HG02840 (cell line): ENCODE data around the gene SHC4.
"Not testable (repeated sequence)": the region's sequence is repeated elsewhere in the genome, so short reads cannot be mapped to it uniquely, and the experiment has no call there.

Experiments used
- ATAC-seq: cut with Tn5 transposase; IDR thresholded peaks from one replicate; pipeline ENCODE4 v1.9.1; 2021; ENCODE audit warnings: mild to moderate bottlenecking, moderate library complexity, moderate number of reproducible peaks; ENCODE audit not compliant: unreplicated experiment, low FRiP score

SHC4 gene

GRCh38 chr15:48925714-48926223, 38.0 kb downstream of the SHC4 start:
- ATAC-seq, result no peak

GRCh38 chr15:48924528-48925393, 39.0 kb downstream of the SHC4 start:
- no peak for ATAC-seq

DNA sequence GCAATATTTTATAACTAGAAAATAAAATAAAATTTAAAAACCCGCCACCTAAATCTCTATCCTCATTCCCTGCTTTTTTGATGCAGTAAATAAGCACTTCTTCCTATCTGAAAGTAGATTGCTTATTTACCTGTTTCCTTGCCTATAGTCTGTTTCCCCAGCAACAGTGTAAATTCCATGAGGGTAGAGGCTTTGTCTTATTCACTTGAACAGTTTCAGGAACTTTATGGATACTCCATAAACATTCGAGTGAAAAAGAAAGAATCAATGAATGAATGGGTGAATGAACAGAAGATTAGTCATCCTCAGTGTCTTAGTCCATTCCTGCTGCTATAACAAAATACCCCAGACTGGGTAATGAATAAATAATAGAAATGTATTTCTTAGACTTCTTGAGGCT, 41.7 kb downstream of the SHC4 start:
- ATAC-seq, result no peak

DNA sequence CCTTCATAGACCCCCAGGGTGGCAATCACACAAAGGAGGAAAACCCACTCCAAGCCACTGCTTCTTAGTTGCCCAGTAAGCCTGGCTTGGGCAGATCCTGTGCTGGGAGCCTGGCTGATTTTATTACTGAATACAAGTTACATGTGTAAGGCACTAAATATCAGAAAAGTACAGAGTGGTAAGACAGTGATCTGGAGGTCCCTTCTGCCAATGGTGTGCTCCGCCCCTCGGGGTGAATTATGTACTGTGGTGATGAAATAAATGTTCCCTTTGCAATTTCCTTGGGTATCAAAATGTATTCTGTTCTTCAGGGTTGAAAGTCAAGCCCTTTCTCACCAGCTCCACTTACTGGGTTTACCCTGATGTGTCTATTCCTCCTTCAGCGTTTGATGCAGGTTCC, 47.0 kb downstream of the SHC4 start:
- ATAC-seq, result no peak

- ATAC-seq, result no peak
These were observed 47.9 kb downstream of the SHC4 start for GRCh38 chr15:48915861-48916260.

GRCh38 chr15:48914717-48915116, 49.0 kb downstream of the SHC4 start:
- no peak for ATAC-seq

GRCh38 chr15:48913141-48913540, 50.6 kb downstream of the SHC4 start:
- ATAC-seq, result no peak

DNA sequence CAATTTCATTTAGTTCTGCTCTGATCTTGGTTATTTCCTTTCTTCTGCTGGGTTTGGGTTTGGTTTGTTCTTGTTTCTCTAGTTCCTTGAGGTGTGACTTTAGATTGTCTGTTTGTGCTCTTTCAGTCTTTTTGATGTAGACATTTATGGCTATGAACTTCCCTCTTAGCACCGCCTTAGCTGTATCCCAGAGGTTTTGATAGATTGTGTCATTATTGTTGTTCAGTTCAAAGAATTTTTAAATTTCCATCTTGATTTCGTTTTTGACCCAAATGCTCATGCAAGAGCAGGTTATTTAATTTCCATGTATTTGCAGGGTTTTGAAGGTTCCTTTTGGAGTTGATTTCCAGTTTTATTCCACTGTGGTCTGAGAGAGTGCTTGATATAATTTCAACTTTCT, 53.2 kb downstream of the SHC4 start:
- ATAC-seq, result not testable (repeated sequence)

- not testable (repeated sequence) for ATAC-seq
These were observed 54.4 kb downstream of the SHC4 start for GRCh38 chr15:48909313-48909712.

DNA sequence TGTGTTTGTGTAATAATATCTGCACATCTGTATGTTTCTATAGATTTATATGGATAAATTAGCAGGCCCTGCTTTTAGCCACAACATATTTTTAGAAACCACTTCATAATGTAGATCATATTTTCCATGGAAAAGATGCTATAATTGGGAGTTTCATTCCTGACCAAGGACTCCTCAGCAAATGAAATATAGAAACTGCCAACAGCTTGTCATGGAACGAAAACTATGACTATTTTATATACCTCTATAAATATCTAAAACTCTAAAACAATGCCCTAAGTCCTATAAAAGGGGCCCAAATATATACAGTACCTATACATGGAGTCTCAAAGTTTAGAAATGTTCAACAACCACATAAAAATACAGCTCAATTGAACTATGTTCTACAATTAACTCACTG, 57.9 kb downstream of the SHC4 start:
- ATAC-seq, result no peak

GRCh38 chr15:48905216-48905615, 58.5 kb downstream of the SHC4 start:
- no peak for ATAC-seq

GRCh38 chr15:48904758-48905157, 59.0 kb downstream of the SHC4 start:
- no peak for ATAC-seq

DNA sequence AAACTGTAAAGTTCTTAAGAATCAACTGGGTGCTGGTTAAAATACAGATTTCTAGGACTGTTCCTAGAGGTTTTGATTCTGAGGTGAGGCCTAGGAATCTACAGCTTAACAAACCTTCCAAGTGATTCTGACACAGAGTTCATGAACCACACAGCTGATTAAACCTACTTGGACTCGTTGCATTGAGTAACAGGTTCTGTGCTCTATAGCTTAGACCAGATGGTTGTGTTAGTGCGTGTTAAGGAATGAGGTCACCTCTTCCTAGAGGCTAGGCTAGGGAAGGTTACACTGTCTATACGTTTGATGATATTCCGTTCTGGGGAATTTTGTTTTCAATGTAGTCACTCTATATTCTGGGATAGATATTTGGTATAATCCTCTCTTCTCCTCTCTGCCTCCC, 63.9 kb downstream of the SHC4 start:
- no peak for ATAC-seq

GRCh38 chr15:48898446-48898845, 65.3 kb downstream of the SHC4 start:
- ATAC-seq, result no peak

DNA sequence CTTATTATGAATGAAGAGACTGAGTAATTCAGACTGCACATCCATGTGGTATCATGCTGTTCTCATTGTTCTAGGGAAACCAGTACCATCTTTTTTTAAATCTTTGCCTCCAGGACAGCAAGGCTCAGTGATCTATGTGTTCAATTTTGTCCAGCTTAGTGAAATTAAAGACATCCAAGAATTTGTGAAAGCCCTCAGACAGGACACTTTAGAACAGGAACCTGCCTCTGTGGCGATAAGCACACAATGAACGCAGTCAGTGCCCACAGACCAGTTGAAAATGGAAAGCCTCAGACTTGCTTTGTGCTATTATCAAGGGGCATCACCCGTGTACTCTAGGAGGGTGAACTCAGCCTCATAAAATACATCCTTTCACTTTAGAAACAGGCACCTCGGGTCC, 65.7 kb downstream of the SHC4 start:
- ATAC-seq, result no peak

DNA sequence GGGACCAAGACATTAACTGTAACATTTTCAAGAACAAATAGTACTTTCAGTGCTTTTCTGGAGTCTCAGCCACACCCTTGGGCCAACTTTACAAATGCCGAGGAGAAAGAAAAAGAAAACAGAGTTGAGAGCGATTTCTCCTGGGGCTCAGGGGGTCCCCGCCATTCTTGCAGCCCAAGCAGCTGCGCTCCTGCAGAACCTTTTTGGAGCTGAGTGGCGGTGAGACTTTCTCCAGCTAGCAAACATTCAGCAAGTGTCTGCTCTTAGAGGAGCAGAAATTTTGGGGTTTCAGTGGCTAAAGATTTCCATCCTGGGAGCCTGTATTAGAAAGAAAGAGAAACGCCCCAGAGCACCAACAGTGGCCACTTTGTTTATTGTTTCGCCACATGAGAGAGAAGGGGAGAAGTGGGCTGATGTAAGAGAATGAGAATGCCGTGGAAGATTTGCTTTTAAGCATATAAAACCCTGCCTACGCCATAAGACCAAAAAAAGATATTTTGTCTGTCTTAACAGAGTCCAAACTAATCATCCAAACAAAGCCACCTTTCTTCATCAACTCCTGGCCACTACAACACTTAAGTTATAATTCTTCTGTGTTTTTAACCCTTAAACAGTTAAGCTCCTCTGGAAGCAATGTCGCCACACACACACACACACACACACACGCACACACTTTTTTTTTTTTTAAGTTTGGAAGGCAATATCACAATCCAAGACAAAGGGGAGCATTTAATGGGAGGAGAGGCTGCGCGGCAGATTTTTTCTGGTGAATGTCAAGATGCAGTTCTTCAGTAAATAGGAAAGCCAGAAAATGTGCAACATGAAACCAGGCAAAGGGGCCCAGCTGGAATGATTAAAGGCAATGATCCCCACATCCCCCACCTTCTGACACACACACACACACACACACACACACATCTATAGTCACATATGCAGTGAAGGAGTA, 66.6 kb downstream of the SHC4 start:
- no peak for ATAC-seq

DNA sequence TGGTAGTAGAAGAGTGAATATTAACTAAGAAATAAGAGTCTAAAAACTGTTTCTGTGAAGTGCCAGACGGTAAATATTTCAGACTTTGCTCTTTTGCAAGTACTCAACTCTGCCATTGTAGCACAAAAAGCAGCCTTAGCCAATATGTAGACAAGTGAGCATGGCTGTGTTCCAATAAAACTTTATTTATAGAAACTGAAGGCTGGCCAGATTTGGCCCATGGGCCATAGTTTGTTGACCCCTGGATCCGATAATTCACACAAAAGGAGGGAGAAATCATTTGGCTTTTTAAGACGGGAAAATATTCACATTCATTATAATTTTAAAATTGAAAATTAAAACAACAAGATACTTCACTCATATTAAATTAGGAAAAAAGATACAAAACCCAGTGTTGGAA, 70.4 kb downstream of the SHC4 start:
- ATAC-seq, result no peak

- no peak for ATAC-seq
These were observed 72.4 kb downstream of the SHC4 start for GRCh38 chr15:48891232-48891765.

DNA sequence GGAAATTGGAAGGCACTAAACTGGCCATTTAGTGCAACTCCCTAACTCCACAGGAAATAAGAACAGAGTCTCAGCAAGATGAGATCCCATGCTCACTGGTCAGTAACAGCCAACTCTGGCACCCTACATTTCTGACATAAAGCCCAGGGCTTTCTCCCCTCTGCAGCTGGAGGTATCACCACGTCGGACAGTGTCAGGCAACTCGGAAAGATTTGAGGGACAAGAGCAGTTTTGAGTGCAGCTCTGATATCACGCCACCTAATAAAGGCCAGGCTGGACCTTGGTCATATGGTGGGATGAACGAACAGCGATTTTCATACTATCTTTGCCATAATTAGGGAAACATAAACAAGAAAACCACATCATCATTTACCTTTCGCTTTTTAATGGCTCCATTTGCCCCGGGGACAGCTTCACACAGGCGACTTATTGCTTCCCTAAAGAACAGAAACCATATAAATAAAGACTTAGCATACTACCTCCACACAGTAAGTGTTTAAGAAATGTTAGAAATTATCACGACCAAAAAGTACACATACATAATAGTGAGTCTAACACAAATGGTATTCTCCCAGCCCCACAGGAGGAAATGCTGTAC, 73.2 kb downstream of the SHC4 start:
- ATAC-seq, result no peak

- no peak for ATAC-seq
These were observed 73.8 kb downstream of the SHC4 start for GRCh38 chr15:48889925-48890324.

DNA sequence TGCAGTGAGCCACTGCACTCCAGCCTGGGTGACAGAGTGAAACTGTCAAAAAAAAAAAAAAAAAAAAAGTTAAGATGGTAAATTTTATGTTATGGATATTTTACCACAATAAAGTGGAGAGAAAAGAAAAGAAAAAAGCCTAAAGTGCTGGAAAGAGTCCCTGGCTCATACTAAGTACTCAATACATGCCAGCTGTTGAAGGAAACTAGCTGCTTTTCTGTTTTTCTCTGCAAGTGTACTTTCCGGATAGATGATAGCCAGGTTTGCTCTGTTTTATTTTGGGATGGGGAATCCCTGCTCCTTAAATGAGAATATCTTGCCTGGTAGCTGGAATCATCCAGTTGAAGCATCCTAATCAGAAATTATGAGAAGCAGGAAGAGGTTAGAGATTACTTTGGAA, 74.9 kb downstream of the SHC4 start:
- no peak for ATAC-seq
